ENCODE data around the gene TBRG4. TPM values are rescaled to one million over a fixed set of nuclear protein-coding genes. Genes with fewer than 3 reads are reported as not detected.

TBRG4 gene
- total and polyA plus RNA-seq, 9 donors: 28.6 to 67.5 (median 49.9) TPM

DNA sequence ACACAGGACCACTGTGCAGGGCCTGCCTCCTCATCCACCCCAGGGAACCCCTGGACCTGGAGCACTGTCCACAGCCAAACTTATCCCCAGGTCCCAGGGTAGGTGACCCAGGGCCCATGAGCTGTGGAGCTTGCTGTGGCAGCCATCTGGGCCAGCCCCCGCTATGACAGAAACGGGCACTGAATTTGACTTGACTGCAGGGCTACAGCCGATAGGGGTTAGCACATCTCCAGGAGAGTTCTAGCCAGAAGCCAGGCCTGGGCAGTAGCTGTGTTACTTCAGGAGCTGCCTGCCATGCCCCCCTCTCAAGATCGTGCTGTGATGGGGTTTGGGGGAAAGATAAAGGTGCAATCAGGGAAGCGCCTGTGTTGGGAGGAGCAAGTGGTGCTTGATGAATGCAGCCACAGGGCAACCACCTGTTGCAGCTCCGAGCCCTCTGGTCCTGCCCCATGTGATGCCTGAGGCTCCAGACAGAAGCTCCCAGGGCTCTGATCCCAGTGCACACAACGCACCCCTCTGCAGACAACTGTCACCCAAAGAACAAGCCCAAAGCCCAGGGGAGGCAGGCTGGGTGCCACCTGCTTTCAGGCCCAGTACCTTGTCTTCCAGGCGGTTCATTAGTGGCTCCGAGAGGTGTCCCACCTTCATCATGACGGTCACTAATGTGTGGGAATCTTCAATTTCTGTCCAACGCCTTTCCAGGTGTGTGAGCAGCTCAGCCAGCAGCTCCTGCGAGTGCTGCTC, 6.5 kb downstream of the TBRG4 start:
- TF ChIP-seq, protein P1, sequence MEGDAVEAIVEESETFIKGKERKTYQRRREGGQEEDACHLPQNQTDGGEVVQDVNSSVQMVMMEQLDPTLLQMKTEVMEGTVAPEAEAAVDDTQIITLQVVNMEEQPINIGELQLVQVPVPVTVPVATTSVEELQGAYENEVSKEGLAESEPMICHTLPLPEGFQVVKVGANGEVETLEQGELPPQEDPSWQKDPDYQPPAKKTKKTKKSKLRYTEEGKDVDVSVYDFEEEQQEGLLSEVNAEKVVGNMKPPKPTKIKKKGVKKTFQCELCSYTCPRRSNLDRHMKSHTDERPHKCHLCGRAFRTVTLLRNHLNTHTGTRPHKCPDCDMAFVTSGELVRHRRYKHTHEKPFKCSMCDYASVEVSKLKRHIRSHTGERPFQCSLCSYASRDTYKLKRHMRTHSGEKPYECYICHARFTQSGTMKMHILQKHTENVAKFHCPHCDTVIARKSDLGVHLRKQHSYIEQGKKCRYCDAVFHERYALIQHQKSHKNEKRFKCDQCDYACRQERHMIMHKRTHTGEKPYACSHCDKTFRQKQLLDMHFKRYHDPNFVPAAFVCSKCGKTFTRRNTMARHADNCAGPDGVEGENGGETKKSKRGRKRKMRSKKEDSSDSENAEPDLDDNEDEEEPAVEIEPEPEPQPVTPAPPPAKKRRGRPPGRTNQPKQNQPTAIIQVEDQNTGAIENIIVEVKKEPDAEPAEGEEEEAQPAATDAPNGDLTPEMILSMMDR (IDR thresholded peaks at IDR 0.05): no peak
- TF ChIP-seq POLR2A (IDR thresholded peaks at IDR 0.05): no peak
- no peak for TF ChIP-seq EP300 (IDR thresholded peaks at IDR 0.05)
- 89 to 93% (median 92%) methylated on average over 12 of the region's 12 CpGs for WGBS, 3 donors
- Histone ChIP-seq H3K27ac (no peak overlapping the region), H3K9me3 (no peaks in the 10 kb centered on the region), H3K4me3 (no peak overlapping the region), H3K4me1 (ENCODE audit: insufficient read depth) (peaks cover 2% of the 10 kb centered on the region), H3K36me3 (no peaks in the 10 kb centered on the region), H3K27me3 (no peaks in the 10 kb centered on the region)
- intact Hi-C loops (cut with DNase I): loop anchor here in 1 of 4 donors (10.0 kb wide), 1 partner anchor 100 kb away; the partner anchor contains the start of gene CCM2
- DNase-seq: no peak

DNA sequence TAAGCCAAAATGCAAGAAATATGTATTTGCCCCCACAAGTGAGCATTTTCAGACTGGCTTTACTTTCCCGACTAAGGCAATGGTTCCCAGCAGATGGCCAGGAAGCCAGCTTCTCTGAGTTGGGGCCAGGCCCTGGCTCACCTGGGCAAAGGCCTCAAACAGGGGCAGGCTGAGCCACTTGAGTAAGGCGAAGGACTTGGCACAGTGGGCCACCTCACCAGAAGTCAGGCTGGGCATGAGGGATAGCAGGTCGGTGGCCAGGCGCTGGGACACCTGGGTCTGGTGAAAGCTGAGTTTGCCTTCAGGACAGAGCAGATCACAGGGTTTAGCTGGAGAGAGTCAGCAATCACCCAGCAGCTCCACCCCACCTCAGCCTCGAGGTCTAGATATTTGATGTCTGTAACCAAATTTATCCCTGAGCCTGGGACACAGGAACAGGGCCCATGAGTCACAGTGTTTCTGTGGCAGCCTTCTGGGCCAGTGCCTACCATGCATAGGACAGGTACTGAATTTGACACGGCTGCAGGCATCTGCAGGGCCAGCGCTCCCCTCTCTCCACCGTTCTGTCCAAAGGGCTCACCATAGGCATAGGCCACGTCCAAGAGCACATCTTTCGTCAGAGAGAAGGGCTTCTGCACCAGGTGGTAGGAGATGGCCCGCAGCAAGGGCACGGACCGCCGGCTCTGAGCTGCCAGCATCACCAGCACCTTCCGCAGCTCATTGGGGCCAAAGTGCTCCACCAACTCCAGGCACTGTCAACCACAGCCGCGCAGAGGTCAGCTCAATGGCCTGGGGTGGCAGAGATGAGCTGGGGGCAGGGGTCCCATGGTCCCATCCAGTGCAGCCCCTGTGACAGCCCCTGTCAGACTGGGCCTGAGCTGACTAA, 7.3 kb downstream of the TBRG4 start:
- intact Hi-C loops (cut with DNase I): loop anchor here in 1 of 4 donors (10.0 kb wide), 1 partner anchor 99 kb away; the partner anchor contains the start of gene CCM2
- Histone ChIP-seq H3K4me3 (no peak overlapping the region), H3K4me1 (ENCODE audit: insufficient read depth) (peaks cover 2% of the 10 kb centered on the region), H3K9me3 (no peaks in the 10 kb centered on the region), H3K27me3 (no peaks in the 10 kb centered on the region), H3K27ac (no peak overlapping the region), H3K36me3 (no peaks in the 10 kb centered on the region)
- peak in 1 of 5 donors; percentile 8 for DNase-seq
- WGBS, 3 donors: 90 to 92% (median 91%) methylated on average over 17 of the region's 17 CpGs
- TF ChIP-seq POLR2A (IDR thresholded peaks at IDR 0.05) (no peak), EP300 (IDR thresholded peaks at IDR 0.05) (no peak)

DNA sequence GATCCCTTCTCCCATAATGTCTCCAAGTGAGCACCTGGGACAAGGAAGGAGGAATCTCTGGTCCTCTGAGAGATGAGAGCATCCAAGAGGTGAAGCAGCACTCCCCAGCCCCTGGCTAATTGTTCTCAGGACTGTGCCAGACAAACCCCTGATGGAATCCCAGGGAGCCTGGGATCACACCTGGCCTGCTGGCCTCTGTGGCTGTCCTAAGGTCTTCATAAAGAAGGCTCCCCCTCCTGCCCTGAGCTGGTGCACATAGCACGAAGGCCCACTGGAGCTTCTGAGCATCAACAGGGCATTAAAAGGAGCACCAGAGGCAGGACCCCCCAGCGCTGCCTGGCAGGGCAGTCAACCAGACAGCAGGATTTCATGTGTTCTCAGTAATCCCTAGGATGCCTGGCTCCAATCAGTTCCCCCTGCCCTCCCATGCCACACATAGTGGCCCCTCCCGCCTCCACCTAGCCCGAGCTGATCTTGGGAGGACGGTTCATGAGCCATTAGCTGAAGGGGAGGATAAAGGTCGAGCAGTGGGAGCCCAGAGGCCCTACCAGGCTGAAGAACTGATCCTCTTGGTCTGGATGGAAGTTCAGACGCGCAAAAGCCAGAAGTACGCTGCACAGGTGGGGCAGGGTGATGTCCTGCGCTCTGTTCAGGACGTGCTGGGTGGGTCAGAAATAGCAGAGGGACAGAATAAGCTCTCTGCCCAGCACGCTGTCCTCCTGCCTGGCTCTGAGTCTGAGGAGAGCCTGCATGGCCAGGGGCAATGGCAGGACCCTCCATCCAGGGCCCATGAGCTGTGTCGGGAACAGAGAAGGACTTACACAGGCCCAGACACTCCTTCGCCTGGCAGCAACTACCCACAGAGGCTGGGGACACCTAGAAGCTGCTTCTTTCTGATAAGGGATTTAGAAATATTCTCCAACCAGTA, 8.4 kb downstream of the TBRG4 start:
- TF ChIP-seq EP300 (IDR thresholded peaks at IDR 0.05) (no peak), POLR2A (IDR thresholded peaks at IDR 0.05) (no peak)
- TF ChIP-seq, protein P1 (IDR thresholded peaks at IDR 0.05): no peak
- Histone ChIP-seq H3K4me1 (ENCODE audit: insufficient read depth) (no peaks in the 10 kb centered on the region), H3K36me3 (no peaks in the 10 kb centered on the region), H3K9me3 (no peaks in the 10 kb centered on the region), H3K4me3 (no peak overlapping the region), H3K27me3 (no peaks in the 10 kb centered on the region), H3K27ac (no peak overlapping the region)
- WGBS, 3 donors: 86 to 91% (median 87%) methylated on average over 14 of the region's 14 CpGs
- DNase-seq: peak in 1 of 5 donors; percentile 9
- intact Hi-C loops (cut with DNase I): loop anchor here in 1 of 4 donors (10.0 kb wide), 1 partner anchor 98 kb away; the partner anchor contains the start of gene CCM2

DNA sequence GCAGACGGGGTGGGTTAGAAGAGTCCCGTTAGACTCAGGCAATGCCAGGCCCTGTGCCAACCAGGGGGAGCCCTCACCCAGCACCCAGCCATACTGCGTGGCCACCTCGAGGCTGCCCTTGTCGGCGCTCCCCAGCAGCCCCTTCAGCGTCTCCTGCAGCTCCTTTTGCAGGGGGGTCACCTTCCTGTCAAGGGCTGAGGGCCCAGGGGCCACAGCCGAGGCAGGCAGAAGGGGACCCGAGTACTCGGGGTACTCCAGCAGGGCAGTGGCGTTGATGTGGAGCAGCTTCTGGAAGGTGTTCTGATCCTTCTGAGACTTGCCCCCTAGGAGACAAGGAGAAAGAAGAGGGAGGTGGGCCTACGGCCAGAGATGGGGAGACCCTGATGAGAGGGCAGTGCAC, 9.7 kb downstream of the TBRG4 start:
- H3K36me3 ChIP-seq: no peaks in the 10 kb centered on the region

More for the DNA sequence above, 9.7 kb downstream of the TBRG4 start:
- 87 to 90% (median 90%) methylated on average over 12 of the region's 12 CpGs for WGBS, 3 donors
- Histone ChIP-seq H3K4me1 (ENCODE audit: insufficient read depth) (no peaks in the 10 kb centered on the region), H3K9me3 (no peaks in the 10 kb centered on the region), H3K4me3 (no peak overlapping the region), H3K27ac (no peak overlapping the region), H3K27me3 (no peaks in the 10 kb centered on the region)
- no peak for TF ChIP-seq EP300 (IDR thresholded peaks at IDR 0.05)
- TF ChIP-seq, protein P1 (IDR thresholded peaks at IDR 0.05): no peak
- no peak for TF ChIP-seq POLR2A (IDR thresholded peaks at IDR 0.05)
- intact Hi-C loops (cut with DNase I): loop anchor here in 1 of 4 donors (10.0 kb wide), 1 partner anchor 97 kb away; the partner anchor contains the start of gene CCM2
- DNase-seq: no peak

All from ovary (tissue), 9 donors.